GM04504 (cell line): ENCODE measurements around the gene ASTL.
A peak's percentile ranks its signal among the peaks of the same experiment; 100 is the strongest.
"Not testable (repeated sequence)": the region's sequence is repeated elsewhere in the genome, so short reads cannot be mapped to it uniquely, and the experiment has no call there.

Experiments
- DNase-seq: peaks from one replicate; pipeline ENCODE4 v3.0.0-alpha.2; 2012; ENCODE audit warnings: low read depth

Gene ASTL

GRCh38 chr2:96146153-96146880 is 8.0 kb upstream of the ASTL start:
- no peak for DNase-seq

DNA sequence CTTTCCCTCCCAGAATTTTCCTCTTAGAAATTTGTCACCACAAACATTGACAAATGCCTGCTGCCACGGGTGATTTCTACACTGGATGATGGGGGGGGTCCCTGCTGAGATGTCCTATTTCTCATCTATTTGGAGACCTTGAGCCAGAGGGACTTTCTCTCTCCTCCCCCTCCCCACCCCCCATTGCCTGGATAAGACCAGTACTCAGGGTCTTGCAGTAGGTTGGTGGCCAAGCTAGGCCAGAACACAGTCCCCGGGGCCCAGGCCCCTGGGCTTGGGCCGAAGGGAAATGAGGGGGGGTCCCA is 7.5 kb upstream of the ASTL start:
- DNase-seq, result no peak

DNA sequence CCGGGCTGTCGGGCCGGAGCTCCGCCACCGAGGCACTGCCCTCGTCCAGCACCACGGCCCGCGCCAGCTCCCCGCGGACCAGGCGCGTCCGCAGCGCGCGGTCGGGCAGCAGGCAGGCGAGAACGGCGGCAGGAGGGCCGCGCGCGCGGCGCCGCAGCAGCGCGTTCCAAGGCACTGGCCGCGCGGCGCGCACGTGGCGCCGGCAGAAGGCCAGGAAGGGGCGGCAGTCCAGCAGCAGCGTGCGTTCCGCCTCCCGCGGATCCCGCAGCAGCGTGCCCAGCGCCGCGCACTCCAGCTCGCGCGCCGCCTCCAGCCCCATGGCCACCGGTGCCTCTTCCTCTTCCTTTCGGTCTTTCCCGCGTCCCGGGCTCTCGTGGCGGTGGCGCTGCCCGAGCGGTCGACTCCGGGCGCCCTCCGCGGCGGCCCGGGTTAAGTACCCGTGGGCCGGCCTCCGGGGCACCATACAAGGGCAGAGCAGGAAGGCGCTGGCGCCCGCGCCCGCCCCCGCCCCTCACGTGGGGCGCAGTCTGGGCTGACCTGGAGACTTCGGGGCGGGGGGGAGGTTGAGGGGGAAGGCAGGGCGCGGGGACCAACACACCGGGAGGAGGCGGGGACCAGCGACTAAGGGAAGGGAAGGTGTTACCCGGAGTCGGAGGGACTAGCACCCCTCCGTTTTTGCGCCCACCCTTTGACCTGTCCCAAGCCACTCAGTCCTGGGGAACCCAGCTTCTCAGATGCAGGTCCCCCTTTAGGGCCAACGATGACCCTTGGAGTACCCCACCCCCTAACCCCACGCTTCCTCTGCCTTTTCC is 6.9 kb upstream of the ASTL start, which contains the start of gene DUSP2:
Gene DUSP2 (minus strand): TSS at position 405 of the 812 bp plus-strand sequence. CDS start 86 bp downstream, at position 319.
- DNase-seq, result peak; percentile 24

GRCh38 chr2:96144481-96145035 is 6.3 kb upstream of the ASTL start:
- DNase-seq, result no peak

DNA sequence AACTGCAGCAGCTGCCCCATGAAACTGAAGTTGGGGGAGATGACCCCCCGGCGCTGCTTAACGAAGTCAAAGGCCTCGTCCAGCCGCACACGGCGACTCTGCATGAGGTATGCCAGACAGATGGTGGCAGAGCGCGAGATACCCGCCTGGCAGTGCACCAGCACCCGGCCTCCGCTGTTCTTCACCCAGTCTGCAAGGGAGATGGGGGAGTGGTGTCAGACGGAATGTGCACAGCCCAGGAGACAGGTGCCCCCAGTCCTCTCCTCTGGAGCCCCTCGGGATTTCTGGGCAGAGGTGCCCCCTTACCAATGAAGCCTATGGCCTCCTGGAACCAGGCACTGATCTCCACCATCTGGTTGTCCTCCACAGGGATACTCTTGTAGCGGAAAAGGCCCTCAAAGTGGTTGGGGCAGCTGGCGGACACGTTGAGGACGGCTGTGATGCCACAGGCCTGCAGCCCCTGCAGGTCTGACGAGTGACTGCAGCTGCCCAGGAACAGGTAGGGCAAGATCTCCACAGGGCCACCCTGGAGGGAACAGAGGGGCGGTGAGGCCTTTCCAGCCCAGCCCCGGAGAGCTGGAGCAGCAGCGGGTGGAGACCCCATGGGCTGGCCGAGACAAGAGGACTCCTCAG is 5.7 kb upstream of the ASTL start:
- DNase-seq, result no peak

DNA sequence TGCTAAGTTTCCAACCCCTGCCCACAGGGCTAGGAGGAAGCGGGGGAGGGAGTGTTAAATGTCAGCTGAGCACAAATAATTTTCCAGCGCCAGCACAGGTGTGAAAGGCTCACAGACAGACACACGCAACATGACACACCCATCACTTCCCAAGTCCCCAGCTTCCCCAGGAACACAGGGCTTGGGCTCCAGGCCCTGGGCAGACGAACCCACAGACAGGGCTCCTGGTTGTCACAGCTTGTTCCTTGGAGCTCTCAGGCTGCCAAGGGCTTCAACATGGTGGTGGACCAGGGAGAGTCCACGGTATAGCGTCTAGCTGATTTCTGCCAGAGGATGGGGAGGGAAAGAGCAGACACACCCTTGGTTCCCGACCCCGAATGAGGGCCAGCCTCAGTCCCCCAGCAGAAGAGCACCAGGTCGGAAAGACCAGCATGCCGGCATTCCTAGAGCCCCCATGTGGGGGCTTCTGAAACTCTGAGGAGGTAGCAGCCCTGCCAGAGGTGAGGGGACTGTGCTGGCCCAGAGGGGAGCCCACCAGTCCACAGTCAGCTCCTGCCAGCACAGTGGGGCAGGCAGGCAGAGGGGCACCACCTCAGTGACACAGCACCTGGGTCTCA is 5.0 kb upstream of the ASTL start:
- DNase-seq, result no peak

DNA sequence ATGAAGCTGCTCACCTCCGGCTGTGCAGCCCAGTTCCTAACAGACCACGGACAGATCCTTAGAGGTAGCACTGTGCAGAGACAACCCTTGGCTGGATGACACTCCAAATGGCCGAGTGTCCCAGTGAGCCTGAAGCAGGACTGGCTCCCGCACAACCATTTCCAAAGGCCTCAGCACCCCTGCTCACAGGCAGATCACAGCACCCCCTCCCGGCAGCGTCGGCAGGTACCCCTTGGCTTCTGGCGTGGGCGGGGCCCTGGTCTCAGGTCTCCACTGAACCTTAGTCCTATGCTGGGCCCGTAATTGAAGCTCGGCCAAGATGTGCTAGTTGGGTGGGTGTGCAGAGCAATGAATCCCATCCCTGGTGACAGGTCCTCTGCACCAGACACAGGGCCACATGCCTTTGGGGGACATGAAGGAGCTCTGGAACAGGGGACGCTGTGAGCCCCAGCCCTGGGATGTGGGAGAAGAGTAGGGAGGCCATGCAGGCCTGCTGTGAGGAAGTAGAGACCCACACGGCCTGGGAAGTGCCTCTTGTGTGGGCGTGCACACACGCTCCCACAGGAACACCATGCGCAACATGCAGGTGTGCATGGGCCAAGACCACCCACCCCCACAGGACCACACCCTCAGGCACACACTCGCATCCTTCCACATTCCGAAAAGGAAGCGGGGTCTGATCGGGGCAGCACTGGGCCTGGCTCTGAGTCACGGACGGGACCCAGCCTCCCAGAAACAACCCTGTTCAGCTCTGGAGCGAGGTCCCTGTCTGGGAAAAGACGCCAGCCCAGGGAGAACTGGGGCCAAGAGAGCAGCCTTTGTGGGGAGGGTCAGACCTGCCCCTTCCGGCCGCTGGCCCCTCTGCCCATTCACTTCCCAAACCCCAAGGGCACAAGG is 4.2 kb upstream of the ASTL start:
- no peak for DNase-seq

DNA sequence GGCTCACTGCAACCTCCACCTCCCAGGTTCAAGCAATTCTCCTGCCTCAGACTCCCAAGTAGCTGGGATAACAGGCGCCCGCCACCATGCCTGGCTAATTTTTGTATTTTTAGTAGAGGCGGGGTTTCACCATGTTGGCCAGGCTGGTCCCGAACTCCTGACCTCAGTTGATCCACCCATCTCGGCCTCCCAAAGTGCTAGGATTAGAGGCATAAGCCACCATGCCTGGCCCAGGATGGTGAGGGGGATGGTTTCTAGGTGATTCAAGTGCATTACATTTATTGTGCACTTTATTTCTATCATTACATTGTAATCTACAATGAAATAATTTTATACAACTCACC is 3.3 kb upstream of the ASTL start:
- DNase-seq, result not testable (repeated sequence)

DNA sequence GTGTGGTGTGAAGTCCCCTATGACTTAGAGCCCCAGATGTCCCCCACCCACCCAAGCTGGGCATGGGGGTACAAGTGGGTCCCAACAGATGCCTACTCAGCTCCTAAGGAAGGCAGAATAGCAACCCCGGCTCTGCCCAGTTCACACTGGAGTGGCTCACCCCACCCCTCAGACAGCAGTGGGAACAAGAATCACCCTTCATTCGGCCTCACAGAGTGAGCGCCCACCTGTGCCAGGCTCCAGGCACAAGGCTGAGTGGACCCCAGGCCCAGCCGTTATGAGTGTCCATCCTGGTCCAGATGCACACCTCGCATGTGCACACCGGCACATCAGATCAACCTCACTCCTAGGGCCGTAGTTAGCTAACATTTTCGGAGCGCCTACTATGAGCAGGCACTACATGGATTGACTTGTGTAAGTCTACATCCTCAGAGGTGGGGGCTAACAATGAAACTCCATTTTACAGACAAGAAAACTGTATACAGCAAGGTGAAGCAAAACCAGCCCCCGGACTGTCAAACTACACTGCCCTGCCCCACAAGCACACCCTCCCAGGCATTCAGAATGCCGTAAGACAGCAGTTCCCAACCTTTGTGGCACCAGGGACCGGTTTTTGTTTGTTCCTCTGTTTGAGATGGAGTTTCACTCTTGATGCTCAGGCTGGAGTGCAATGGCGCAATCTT is 2.8 kb upstream of the ASTL start:
- DNase-seq, result no peak

DNA sequence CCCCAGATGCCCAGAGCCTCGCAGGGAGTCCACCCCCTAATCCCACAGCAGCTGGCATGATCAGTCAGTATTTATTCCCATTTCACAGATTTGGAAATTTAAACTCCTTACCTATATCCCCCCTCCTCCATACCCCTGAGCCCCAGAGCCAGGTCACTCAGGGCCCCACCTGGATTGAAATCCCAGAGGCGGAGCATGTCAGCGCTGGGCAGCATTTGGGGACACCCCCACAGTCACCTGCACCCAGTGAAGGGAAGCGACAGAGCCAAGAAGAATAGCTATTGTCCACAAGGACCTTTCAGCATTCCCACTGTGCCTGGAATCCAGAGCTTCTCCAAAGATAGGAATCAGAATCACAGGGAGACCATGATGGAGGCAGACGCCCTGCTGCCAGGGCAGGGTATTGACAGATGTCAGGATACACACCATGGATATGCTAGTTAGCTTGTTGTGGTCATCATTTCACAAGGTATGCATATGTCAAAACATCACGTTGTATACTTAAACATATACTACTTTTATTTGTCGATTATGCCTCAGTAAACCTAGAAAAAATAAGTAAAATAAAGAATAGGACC is 968 bp upstream of the ASTL start:
- no peak for DNase-seq

GRCh38 chr2:96137321-96138178 is 752 bp downstream of the ASTL start:
- DNase-seq, result no peak

- DNase-seq, result no peak
Observed at GRCh38 chr2:96136129-96136720, 2.1 kb downstream of the ASTL start.

- DNase-seq, result no peak
Observed at GRCh38 chr2:96135621-96136020, 2.7 kb downstream of the ASTL start.

DNA sequence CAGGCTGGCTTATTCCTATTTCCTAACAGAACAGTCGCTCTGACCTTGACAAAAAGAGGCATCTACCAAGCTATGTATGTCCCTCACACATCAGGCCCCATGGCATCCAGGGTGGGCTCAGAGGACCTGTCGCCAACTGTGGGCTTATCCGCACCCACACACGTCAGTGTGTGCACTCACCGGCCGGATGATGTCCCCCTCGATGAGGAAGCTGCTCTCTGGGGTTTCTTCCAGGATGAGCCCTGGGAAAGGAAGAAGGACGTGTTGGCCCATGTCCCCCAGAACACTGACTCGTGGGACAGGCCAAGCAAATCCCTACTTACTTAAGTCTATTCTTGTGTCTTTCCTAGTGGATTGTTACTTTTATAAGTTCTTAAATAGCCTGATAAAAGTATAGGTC is 3.1 kb downstream of the ASTL start:
- no peak for DNase-seq

DNA sequence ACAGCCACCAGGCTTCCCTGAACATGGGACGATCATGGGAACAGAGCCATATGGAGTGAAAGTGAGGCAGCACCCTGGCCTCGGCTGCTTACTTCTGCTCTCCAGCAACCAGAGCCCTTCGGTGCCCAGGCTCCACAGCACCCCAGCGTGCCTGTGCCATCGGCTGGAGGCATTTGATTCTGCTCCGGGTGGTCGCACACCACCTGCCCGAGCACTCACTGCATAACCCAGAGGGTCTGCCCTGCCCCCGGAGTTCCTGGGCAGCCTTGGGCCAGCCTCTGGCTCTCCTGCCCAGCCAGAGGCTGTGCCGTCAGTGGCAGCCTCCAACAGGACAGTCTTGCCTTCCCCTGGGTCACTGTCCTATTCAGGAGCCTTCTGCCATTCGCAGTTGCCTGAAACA is 3.9 kb downstream of the ASTL start:
- DNase-seq, result no peak

- no peak for DNase-seq
Observed at GRCh38 chr2:96131813-96132745, 6.2 kb downstream of the ASTL start.

- DNase-seq, result no peak
Observed at GRCh38 chr2:96131152-96131812, 7.0 kb downstream of the ASTL start.
